Measurements from ENCODE around the gene ZNF547.
"Not testable (repeated sequence)": the region's sequence is repeated elsewhere in the genome, so short reads cannot be mapped to it uniquely, and the experiment has no call there.

Gene ZNF547

DNA sequence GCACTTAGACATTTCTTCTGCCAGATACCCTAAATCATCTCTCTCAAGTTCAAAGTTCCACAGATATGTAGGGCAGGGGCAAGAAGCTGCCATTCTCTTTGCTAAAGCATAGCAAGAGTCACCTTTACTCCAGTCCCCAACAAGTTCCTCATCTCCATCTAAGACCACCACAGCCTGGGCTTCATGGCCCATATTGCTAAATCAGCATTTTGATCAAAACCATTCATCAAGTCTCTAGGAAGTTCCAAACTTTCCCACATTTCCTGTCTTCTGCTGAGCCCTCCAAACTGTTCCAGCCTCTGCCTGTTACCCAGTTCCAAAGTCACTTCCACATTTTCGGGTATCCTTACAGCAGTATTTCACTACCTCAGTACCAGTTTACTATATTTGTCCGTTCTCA is 11.3 kb downstream of the ZNF547 start:
- not testable (repeated sequence) for DNase-seq (ENCODE audit: low read depth)

- no peak for DNase-seq (ENCODE audit: low read depth)
These were observed 12.8 kb downstream of the ZNF547 start for GRCh38 chr19:57376151-57376550.

DNA sequence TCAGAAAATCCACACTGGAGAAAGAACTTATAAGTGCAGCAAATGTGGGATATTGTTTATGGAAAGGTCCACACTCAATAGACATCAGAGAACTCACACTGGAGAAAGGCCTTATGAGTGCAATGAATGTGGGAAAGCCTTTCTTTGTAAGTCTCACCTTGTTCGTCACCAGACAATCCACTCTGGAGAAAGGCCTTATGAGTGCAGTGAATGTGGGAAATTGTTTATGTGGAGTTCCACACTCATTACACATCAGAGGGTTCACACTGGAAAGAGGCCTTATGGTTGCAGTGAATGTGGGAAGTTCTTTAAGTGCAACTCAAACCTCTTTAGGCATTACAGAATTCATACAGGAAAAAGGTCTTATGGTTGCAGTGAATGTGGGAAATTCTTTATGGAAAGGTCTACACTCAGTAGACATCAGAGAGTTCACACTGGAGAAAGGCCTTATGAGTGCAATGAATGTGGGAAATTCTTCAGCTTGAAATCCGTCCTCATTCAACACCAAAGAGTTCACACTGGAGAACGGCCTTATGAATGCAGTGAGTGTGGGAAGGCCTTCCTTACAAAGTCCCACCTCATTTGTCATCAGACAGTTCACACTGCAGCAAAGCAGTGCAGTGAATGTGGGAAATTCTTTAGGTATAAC is 14.3 kb downstream of the ZNF547 start:
- no peak for DNase-seq (ENCODE audit: low read depth)

DNA sequence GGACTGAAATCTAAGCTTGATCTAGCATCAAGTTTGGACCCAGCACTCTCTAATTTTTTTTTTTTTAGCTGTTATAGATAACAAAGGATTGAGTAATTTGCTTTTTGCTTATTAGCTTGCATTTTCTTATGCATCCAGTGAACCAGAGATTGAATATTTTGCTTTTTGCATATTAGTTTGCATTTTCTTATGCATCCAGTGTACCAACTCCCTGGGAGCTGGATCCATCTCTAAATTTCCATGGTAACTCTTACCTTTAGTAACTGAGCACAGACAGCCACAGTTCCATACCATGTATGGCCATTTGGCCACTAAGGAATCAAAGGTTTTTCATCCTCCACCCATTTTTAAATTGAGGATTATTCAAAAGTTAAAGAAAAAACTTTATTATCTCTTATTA is 17.6 kb downstream of the ZNF547 start:
- no peak for DNase-seq (ENCODE audit: low read depth)

- no peak for DNase-seq (ENCODE audit: low read depth)
These were observed 19.6 kb downstream of the ZNF547 start for GRCh38 chr19:57382806-57383488.

- DNase-seq (ENCODE audit: low read depth): no peak
These were observed 25.9 kb downstream of the ZNF547 start for GRCh38 chr19:57389194-57389729.

DNA sequence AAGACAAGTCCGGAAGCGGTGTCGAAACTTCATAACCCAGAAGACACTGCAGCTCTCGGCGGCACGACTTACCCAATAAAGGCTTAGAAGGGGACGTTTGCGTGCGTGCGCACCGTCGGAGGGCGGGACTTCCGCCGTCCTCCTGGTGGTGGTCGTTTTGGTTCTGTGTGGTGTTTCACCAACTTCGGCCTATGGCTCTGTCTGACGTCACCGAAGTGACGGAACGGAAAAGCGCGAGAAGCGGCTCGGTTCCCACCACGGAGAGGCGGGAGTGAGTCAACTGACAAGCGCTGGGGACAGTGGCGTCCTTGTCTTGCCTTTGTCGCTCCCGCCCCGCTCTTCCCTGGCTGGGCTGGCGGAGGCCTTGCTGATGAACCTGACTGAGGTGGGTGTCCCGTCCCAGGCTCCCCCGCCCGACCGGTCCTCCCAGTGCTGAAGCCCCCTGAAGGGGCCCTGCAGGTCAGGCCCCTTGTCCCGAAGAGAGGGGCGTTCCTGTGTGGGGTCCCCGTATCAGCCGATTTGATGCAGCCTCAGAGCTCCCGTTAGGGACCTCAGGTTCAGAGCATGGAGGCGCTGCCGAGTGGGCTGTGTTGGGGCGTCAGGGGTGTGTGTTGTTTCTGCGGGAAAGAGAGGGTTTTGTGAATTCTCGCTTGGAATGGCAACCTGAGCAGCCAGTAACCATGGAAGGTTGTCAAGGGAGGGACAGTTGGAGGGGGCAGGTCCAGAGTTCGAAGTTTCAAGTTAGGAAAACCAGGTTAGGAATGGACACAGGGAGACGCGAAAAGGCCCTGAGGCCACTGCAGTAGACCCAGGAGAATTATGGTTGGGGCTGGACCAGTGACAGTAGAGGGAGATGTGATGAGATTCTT is 26.6 kb downstream of the ZNF547 start, which contains the start of gene ZNF548:
Gene ZNF548, plus strand, starts transcription at position 125 of the 869 bp plus-strand sequence. Its CDS starts 246 bp downstream, at position 371.
- peak; percentile 96 for DNase-seq (ENCODE audit: low read depth)

- DNase-seq (ENCODE audit: low read depth): no peak
These were observed 32.4 kb downstream of the ZNF547 start for GRCh38 chr19:57395710-57396109.

DNA sequence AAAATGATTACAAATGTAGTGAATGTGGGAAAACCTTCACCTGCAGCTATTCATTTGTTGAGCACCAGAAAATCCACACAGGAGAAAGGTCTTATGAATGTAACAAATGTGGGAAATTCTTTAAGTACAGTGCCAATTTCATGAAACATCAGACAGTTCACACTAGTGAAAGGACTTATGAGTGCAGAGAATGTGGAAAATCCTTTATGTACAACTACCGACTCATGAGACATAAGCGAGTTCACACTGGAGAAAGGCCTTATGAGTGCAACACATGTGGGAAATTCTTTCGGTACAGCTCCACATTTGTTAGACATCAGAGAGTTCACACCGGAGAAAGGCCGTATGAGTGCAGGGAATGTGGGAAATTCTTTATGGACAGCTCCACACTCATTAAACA is 35.5 kb downstream of the ZNF547 start:
- no peak for DNase-seq (ENCODE audit: low read depth)

DNA sequence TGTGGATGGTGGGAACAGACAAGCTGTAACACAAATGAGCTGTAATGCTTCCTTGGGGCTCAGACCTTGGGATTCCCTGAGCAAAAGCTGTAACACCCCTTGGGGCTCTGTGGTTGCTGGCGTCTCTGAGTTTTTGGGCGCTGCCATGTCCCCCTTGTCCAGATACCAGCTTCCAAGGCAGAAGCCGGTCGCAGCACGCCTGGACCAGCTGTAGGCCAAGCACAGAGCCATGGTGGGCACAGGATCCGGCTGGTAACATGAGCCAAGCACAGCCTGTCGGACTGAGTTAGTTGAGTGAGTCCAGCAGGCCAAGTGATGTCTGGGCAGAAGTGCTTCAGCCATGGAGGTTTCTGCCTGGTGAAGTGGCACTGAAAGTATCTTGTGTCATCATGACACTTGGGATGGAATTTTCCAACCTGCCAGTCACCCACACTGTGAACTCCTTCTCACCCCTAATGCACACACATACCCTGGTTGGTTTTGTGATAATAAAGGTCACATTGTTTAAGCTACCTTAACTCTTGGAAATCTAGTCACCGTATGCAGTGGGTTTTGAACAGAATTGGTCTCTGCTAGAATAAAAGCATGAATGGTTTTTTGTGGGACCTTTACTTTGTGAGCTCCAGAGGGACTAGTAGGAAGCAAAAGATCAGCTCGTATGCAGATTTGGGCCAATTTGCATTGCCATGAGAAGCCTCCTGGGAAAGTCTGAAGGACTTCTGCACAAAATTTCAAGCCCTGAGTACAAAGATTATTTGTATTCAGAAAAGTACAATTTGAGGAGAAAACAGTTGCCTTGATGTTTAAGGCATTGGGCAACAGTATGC is 40.6 kb downstream of the ZNF547 start:
- no peak for DNase-seq (ENCODE audit: low read depth)

- DNase-seq (ENCODE audit: low read depth): no peak
These were observed 43.3 kb downstream of the ZNF547 start for GRCh38 chr19:57406516-57407123.

DNA sequence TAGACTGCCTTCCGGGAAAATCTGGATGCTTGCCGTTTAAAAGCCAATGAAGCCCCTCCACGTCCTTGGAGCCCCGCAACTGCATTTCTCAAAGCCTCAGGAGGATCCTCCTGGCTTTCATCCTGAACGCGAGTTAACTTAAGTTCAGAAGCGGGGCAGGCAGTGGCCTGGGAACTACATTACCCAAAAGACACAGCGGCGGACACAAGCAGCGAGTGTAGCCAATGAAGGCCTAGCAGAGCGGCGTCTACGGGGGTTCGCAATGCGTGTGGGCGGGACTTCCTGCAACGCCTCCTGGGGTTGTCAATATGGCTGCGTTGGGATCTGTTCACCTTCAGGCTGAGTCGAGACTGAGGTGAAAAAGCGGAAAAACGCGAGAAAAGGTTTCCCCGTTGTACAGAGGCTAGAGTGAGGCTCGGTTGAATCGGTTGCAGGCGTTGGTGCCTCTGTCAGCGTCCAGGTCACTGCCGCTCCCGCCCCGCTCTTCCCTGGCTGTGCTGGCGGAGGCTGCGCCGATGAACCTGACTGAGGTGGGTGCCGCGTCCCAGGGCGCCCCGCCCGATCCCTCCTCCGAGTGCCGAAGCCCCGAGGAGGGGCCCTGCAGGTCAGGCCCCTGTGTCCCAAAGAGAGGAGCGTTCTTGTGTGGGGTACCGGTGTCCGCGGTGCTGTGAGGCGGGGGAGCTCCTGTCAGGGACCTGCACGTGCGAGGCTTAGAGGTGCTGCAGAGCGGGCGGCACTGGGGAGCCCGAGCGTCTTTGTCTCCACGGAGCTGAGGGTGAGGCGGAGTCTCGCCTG is 47.7 kb downstream of the ZNF547 start, which contains the start of gene ZNF17:
Gene ZNF17, plus strand, starts transcription at position 285 of the 795 bp plus-strand sequence. CDS start 2,455 bp downstream, outside the sequence.
- peak; percentile 79 for DNase-seq (ENCODE audit: low read depth)

DNA sequence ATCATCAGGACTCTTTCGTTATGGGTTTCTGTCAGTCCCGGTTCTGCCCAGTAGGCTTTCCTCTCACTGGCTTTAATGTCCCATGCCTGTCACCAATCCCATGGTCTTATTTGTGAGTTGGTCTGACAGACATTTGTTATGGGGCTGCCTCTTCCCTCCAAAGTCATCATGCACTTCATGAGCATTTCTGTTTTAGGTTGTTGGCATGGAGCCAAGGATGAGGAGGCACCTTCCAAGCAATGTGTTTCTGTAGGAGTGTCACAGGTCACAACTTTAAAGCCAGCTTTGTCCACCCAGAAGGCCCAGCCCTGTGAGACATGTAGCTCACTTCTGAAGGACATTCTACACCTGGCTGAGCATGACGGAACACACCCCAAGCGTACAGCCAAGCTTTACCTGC is 56.1 kb downstream of the ZNF547 start:
- no peak for DNase-seq (ENCODE audit: low read depth)

DNA sequence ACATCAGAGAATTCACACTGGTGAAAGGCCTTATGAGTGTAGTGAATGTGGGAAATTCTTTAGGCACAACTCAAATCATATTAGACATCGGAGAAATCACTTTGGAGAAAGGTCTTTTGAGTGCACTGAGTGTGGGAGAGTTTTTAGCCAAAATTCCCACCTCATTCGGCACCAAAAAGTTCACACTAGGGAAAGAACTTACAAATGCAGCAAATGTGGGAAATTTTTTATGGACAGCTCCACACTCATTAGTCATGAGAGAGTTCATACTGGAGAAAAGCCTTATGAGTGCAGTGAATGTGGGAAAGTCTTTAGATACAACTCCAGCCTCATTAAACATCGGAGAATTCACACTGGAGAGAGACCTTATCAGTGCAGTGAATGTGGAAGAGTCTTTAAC is 57.7 kb downstream of the ZNF547 start:
- no peak for DNase-seq (ENCODE audit: low read depth)

All from GM04504 (cell line).